SK-N-SH (cell line): ENCODE measurements around the gene VPS11. TPM values are rescaled to one million over a fixed set of nuclear protein-coding genes. Genes with fewer than 3 reads are reported as not detected.
A peak's percentile ranks its signal among the peaks of the same experiment; 100 is the strongest.
"Not testable (repeated sequence)": the region's sequence is repeated elsewhere in the genome, so short reads cannot be mapped to it uniquely, and the experiment has no call there.

Source experiments
- CTCF ChIA-PET: fragments of 300-600, 350-600 bp; formaldehyde crosslinking; extraction: SDS; loops from one replicate; lab custom pipeline; 2021; lab: Yijun Ruan, JAX
- POLR2A ChIA-PET: fragments of 350-600 bp; sonication (Branson Sonifier 250); formaldehyde crosslinking; extraction: SDS; loops from one replicate; lab custom pipeline; 2020; ENCODE audit warnings: antibody characterized with exemption, inconsistent platforms; lab: Yijun Ruan, JAX
- DNase-seq: peaks from one replicate; pipeline ENCODE4 v3.0.0; 2012
- H2AFZ ChIP-seq: fragments of 200-600 bp; sonication (generic); 2 replicates; pipeline ENCODE4 v1.8.1; 2016; ENCODE audit warnings: antibody characterized with exemption, mild to moderate bottlenecking, low read depth
- H3F3A ChIP-seq: fragments of 200-600 bp; sonication (generic); replicated peaks from 2 replicates; pipeline ENCODE3; 2016; ENCODE audit warnings: antibody characterized with exemption, mild to moderate bottlenecking; ENCODE audit not compliant: insufficient read depth
- H3K27ac ChIP-seq, 2 experiments: fragments of 200-500 bp in 1 of 2; fragments of 200-600 bp in 1 of 2; sonication (Bioruptor generic) in 1 of 2; sonication (generic), shearing (Covaris generic) in 1 of 2; 2 replicates each; pipeline versions ENCODE4 v1.5.1 to v1.6.1; 2014 to 2016; ENCODE audit warnings: low read depth in 2 of 2, inconsistent platforms in 1 of 2, low read length in 1 of 2, mild to moderate bottlenecking in 1 of 2, mixed read lengths in 1 of 2
- H3K27me3 ChIP-seq: fragments of 200-600 bp; sonication (generic), shearing (Covaris generic); 2 replicates; pipeline ENCODE4 v1.6.1; 2016; ENCODE audit warnings: mixed run types; ENCODE audit not compliant: insufficient read depth
- H3K36me3 ChIP-seq, 2 experiments: fragments of 200-500 bp in 1 of 2; fragments of 200-600 bp in 1 of 2; sonication (Bioruptor generic) in 1 of 2; sonication (generic) in 1 of 2; replicated peaks in 1 of 2; 2 replicates each; pipeline versions ENCODE3 to v1.5.1; 2014 to 2016; ENCODE audit warnings: low read length in 1 of 2, mild to moderate bottlenecking in 1 of 2; ENCODE audit not compliant: insufficient read depth in 2 of 2, control insufficient read depth in 1 of 2
- H3K4me1 ChIP-seq, 2 experiments: fragments of 200-500 bp in 1 of 2; fragments of 200-600 bp in 1 of 2; sonication (Bioruptor generic) in 1 of 2; sonication (generic), shearing (Covaris generic) in 1 of 2; 2 replicates each; pipeline versions ENCODE4 v1.5.1 to v1.6.1; 2014 to 2016; ENCODE audit warnings: low read depth in 1 of 2, low read length in 1 of 2, mixed run types in 1 of 2; ENCODE audit not compliant: insufficient read depth in 2 of 2, control insufficient read depth in 1 of 2
- H3K4me2 ChIP-seq: fragments of 200-600 bp; sonication (generic), shearing (Covaris generic); 2 replicates; pipeline ENCODE4 v1.6.1; 2017; ENCODE audit warnings: mixed run types
- H3K4me3 ChIP-seq, 2 experiments: fragments of 200-500 bp in 1 of 2; fragments of 200-600 bp in 1 of 2; sonication (Bioruptor generic) in 1 of 2; sonication (generic), shearing (Covaris generic) in 1 of 2; 2 replicates each; pipeline versions ENCODE4 v1.5.1 to v1.8.1; 2014 to 2016; ENCODE audit warnings: low read depth in 2 of 2, inconsistent platforms in 1 of 2, low read length in 1 of 2, mild to moderate bottlenecking in 1 of 2, mixed read lengths in 1 of 2, moderate library complexity in 1 of 2
- H3K79me2 ChIP-seq: fragments of 200-600 bp; sonication (generic); 2 replicates; pipeline ENCODE4 v1.8.1; 2017; ENCODE audit warnings: mild to moderate bottlenecking; ENCODE audit not compliant: insufficient read depth
- H3K9ac ChIP-seq: fragments of 200-600 bp; sonication (generic); 2 replicates; pipeline ENCODE4 v1.6.1; 2017; ENCODE audit warnings: mixed run types
- H3K9me2 ChIP-seq: fragments of 200-600 bp; sonication (generic); 2 replicates; pipeline ENCODE4 v1.6.1; 2017; ENCODE audit warnings: mixed run types
- H3K9me3 ChIP-seq: fragments of 200-600 bp; sonication (generic); 2 replicates; pipeline ENCODE4 v1.6.1; 2017; ENCODE audit warnings: mixed run types, mild to moderate bottlenecking, moderate library complexity
- H4K20me1 ChIP-seq: fragments of 200-600 bp; sonication (generic); 2 replicates; pipeline ENCODE4 v1.6.1; 2017; ENCODE audit warnings: mild to moderate bottlenecking, mixed run types; ENCODE audit not compliant: insufficient read depth
- CTCF ChIP-seq: fragments of 200-600 bp; sonication (generic); IDR thresholded peaks from 2 replicates; pipeline ENCODE4 v1.6.1; 2017; ENCODE audit warnings: antibody characterized with exemption, mild to moderate bottlenecking, moderate library complexity
- ELF1 ChIP-seq: IDR thresholded peaks from 2 replicates; pipeline ENCODE4 v1.4.0; 2012
- EZH2phosphoT487 ChIP-seq: fragments of 200-600 bp; sonication (generic); IDR thresholded peaks from 2 replicates; pipeline ENCODE4 v1.6.1; 2017; ENCODE audit warnings: low read depth, mixed run types, mild to moderate bottlenecking, antibody characterized with exemption, moderate library complexity, borderline replicate concordance
- FOXM1 ChIP-seq: IDR thresholded peaks from 2 replicates; pipeline ENCODE4 v1.4.0; 2012; ENCODE audit warnings: low read depth, mild to moderate bottlenecking
- GABPA ChIP-seq: IDR thresholded peaks from 2 replicates; pipeline ENCODE4 v1.4.0; 2012; ENCODE audit warnings: low read depth, mild to moderate bottlenecking
- MAX ChIP-seq: IDR thresholded peaks from 2 replicates; pipeline ENCODE4 v1.4.0; 2012; ENCODE audit warnings: low read depth
- NRF1 ChIP-seq: IDR thresholded peaks from 2 replicates; pipeline ENCODE4 v1.6.1; 2012; ENCODE audit warnings: low read depth, mild to moderate bottlenecking, low read length
- POLR2AphosphoS5 ChIP-seq: IDR thresholded peaks from 2 replicates; pipeline ENCODE4 v1.6.1; 2012; ENCODE audit warnings: low read depth, low read length
- RCOR1 ChIP-seq: fragments of 150-350 bp; IDR thresholded peaks from 2 replicates; pipeline ENCODE4 v1.6.1; 2017; ENCODE audit warnings: antibody characterized with exemption, low read length
- REST ChIP-seq: IDR thresholded peaks from 2 replicates; pipeline ENCODE4 v1.6.1; 2012; ENCODE audit warnings: mild to moderate bottlenecking, low read depth, low read length, moderate library complexity
- RFX5 ChIP-seq: IDR thresholded peaks from 2 replicates; pipeline ENCODE4 v1.6.1; 2012; ENCODE audit warnings: mild to moderate bottlenecking, improper control_type of control experiment, low read length
- SIN3A ChIP-seq: IDR thresholded peaks from 2 replicates; pipeline ENCODE4 v1.6.1; 2012; ENCODE audit warnings: low read depth, mild to moderate bottlenecking, low read length, moderate library complexity, borderline replicate concordance
- SMC3 ChIP-seq: IDR thresholded peaks from 2 replicates; pipeline ENCODE4 v1.6.1; 2012; ENCODE audit warnings: low read depth, low read length, improper control_type of control experiment
- TAF1 ChIP-seq: IDR thresholded peaks from 2 replicates; pipeline ENCODE4 v1.6.1; 2012; ENCODE audit warnings: low read depth, mild to moderate bottlenecking, low read length, moderate library complexity, borderline replicate concordance
- USF1 ChIP-seq: IDR thresholded peaks from 2 replicates; pipeline ENCODE4 v1.4.0; 2012; ENCODE audit warnings: low read depth, borderline replicate concordance
- WGBS: methylation state at CpG from one replicate; pipeline ENCODE4 v1.1.6; 2017; ENCODE audit warnings: low lambda C conversion rate; 5-methylcytosine and 5-hydroxymethylcytosine counted together
- polyA plus RNA-seq, 3 experiments: library from polyadenylated mRNA; depleted of rRNA; stranded (reverse); fragments of >200 nt; gene quantifications; 2 replicates each; pipeline ENCODE4 v1.2.3, GENCODE V29; 2012

VPS11 gene
- polyA plus RNA-seq, 1 of the 3 experiments (the other 2 are of a cell fraction), result 14.8 TPM

- no peaks in the 10 kb centered on the region for H4K20me1 ChIP-seq
- H3K36me3 ChIP-seq, result peaks cover 31 to 32% of the 10 kb centered on the region in 2 experiments
- DNase-seq, result peak; percentile 99
- H3K4me1 ChIP-seq, result peaks cover 12 to 21% of the 10 kb centered on the region in 2 experiments; a peak in 2 of 4 replicates
- 0% methylated on average over 12 of the region's 79 CpGs for WGBS
- no peaks in the 10 kb centered on the region for H3K9me3 ChIP-seq
- peak within 1 kb of the TSS; percentile 94 for H2AFZ ChIP-seq
- CTCF ChIA-PET, result interaction anchor here (0.8 to 1.8 kb wide), 12 partner anchors 9 to 281 kb away, joined by 3 to 7 read pairs (median 4); partner anchors contain the start of genes SLC37A4 and VPS11
- H3K9ac ChIP-seq, result peak within 1 kb of the TSS; percentile 91
- peak within 1 kb of the TSS; percentile 82 to 90 for H3K4me3 ChIP-seq
- TF ChIP-seq ELF1 (peak; percentile 33; the same call in 1 of the 2 replicates), RCOR1 (no peak; the same call in 1 of the 2 replicates), USF1 (0 out of 2 replicates have a peak, but pooled peaks have one; percentile 12), NRF1 (peak; percentile 53), CTCF (peak; percentile 27), REST (0 out of 2 replicates have a peak, but pooled peaks have one; percentile 5), SMC3 (no peak), TAF1 (peak; percentile 60), POLR2AphosphoS5 (peak; percentile 74), GABPA (peak; percentile 69; the same call in 1 of the 2 replicates), RFX5 (peak; percentile 82), FOXM1 (no peak), EZH2phosphoT487 (no peak), MAX (peak; percentile 30; the same call in 1 of the 2 replicates), SIN3A (peak; percentile 72; the same call in 1 of the 2 replicates)
- H3K27me3 ChIP-seq, result no peaks in the 10 kb centered on the region
- peaks cover 33% of the 10 kb centered on the region for H3K79me2 ChIP-seq
- H3F3A ChIP-seq, result peaks cover 11% of the 10 kb centered on the region
- POLR2A ChIA-PET, result interaction anchor here (0.7 to 3.8 kb wide), 10 partner anchors 10 to 57 kb away, joined by 3 to 21 read pairs (median 8); partner anchors contain the start of genes DPAGT1, HMBS, RPS25 and SLC37A4
- peak within 1 kb of the TSS; percentile 77 to 86 for H3K27ac ChIP-seq
- peak within 1 kb of the TSS; percentile 94 for H3K4me2 ChIP-seq
- H3K9me2 ChIP-seq, result no peaks in the 10 kb centered on the region
Measured at GRCh38 chr11:119057000-119057769, 10.4 kb upstream of the VPS11 start, which contains the start of gene HYOU1. TSS of gene HYOU1 (minus strand) at chr11:119057205. CDS start at chr11:119056160, 1,045 bp downstream.

GRCh38 chr11:119059128-119059527 lies 8.5 kb upstream of the VPS11 start:
- H3K9me2 ChIP-seq, H3K27me3 ChIP-seq, H3K27ac ChIP-seq, H3K9ac ChIP-seq, H2AFZ ChIP-seq, CTCF ChIA-PET, H3K4me2 ChIP-seq, H3K4me3 ChIP-seq, H4K20me1 ChIP-seq, DNase-seq, POLR2A ChIA-PET, H3K9me3 ChIP-seq: not testable (repeated sequence)
- peaks cover 11% of the 10 kb centered on the region for H3F3A ChIP-seq
- H3K36me3 ChIP-seq, result peaks cover 11 to 17% of the 10 kb centered on the region in 2 experiments
- peaks cover 32% of the 10 kb centered on the region for H3K79me2 ChIP-seq
- H3K4me1 ChIP-seq, result peaks cover 12 to 21% of the 10 kb centered on the region in 2 experiments; a peak in 2 of 4 replicates
- WGBS, result 86% methylated on average over 2 of the region's 35 CpGs
